22Rv1 (cell line): ENCODE data around the gene MRLN.
"Not testable (repeated sequence)": the region's sequence is repeated elsewhere in the genome, so short reads cannot be mapped to it uniquely, and the experiment has no call there.

Source experiments
- H3K27ac ChIP-seq: fragments of 450-650 bp; 2 replicates; pipeline ENCODE4 v1.5.1; 2017
- ZFX ChIP-seq: fragments of 450-650 bp; IDR thresholded peaks from 2 replicates; pipeline ENCODE4 v1.6.1; 2017; ENCODE audit warnings: antibody characterized with exemption, borderline replicate concordance
- TF ChIP-seq, protein P1 (sequence below): fragments of 450-650 bp; IDR thresholded peaks from 2 replicates; pipeline ENCODE4 v1.5.1; 2017; ENCODE audit warnings: mild to moderate bottlenecking

Gene MRLN

DNA sequence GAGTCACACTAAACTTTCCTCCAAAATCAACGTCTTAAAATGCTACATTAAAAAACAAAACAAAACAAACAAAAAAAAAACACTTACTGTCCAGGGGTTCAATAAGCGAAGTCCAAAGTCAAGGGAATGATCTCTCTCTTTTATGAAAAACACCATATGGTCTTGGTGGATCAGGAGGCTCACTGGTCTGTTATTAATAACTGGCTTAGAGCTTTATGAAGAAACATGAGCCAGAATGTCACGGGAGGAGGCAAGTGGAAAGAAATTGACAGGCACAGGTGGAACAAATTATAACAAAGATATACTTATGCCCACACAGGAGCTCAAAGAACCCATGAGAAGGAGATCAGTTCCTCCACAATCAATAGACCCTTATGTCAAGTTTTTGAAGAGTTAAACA is at the start of gene MRLN:
Gene MRLN (minus strand): TSS at position 189 of the 400 bp plus-strand sequence.
- H3K27ac ChIP-seq = no peak within 1 kb of the TSS
- TF ChIP-seq ZFX = no peak
- TF ChIP-seq, protein P1, sequence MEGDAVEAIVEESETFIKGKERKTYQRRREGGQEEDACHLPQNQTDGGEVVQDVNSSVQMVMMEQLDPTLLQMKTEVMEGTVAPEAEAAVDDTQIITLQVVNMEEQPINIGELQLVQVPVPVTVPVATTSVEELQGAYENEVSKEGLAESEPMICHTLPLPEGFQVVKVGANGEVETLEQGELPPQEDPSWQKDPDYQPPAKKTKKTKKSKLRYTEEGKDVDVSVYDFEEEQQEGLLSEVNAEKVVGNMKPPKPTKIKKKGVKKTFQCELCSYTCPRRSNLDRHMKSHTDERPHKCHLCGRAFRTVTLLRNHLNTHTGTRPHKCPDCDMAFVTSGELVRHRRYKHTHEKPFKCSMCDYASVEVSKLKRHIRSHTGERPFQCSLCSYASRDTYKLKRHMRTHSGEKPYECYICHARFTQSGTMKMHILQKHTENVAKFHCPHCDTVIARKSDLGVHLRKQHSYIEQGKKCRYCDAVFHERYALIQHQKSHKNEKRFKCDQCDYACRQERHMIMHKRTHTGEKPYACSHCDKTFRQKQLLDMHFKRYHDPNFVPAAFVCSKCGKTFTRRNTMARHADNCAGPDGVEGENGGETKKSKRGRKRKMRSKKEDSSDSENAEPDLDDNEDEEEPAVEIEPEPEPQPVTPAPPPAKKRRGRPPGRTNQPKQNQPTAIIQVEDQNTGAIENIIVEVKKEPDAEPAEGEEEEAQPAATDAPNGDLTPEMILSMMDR = no peak

DNA sequence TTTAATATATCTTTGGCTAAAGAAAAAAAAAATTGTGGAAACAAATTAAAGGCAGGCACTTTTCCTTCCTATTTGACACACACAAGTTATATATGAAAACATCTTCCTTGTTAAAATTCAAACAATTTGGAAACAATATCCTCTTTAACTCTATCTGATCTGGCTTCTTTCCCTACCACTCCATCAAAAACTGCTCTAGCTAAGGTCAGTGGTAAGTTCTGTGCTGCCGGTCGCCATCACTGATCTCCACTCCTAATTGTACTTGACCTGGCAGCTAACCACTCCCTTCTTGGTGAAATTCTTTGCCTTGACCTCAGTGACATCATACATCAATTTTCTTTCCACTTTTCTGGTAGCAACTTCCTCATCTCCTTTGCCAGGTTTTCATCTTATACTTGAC is 47.9 kb upstream of the MRLN start:
- TF ChIP-seq, protein P1 = no peak
- no peak for TF ChIP-seq ZFX
- H3K27ac ChIP-seq = no peak overlapping the region

DNA sequence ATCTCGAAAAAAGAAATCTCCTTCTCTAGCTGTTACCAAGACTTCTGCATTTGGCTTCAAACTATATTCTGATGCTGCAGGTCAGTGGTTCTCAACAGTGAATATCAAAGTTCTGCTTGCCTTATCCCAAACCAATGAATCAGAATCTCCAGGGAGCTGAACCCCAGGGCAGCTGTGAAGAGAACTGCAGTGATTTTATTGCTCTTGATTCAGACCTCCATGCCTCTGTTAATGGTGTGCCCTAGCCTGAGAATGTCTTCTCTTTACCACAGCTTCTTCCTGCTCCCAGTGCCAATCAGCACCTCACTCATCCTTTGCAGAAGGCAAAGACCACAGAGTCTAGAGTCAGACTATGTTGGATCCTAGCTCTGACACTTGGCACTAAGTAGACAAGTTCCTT is 46.2 kb upstream of the MRLN start:
- no peak for TF ChIP-seq ZFX
- TF ChIP-seq, protein P1 = no peak
- H3K27ac ChIP-seq = no peak overlapping the region

DNA sequence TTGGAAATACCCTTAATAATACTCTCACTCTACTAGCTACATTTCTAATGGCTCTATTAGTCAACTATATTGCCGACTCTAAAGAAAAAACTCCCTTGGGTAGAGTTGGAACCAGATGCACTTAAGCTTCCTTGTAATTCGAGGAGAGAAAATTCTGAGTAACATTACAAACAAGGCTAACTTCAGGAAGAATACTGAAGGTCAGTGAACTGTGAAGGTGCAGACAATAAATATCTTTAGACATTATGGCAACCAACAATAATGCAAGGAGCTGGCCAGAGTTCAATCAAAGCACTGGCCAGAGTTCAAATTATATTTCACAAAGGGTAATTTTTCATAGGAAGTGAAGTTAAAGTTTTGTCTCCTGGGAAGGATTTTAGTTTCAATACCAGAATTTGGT is 40.7 kb upstream of the MRLN start:
- H3K27ac ChIP-seq = no peak overlapping the region
- TF ChIP-seq ZFX = no peak
- TF ChIP-seq, protein P1 = no peak

DNA sequence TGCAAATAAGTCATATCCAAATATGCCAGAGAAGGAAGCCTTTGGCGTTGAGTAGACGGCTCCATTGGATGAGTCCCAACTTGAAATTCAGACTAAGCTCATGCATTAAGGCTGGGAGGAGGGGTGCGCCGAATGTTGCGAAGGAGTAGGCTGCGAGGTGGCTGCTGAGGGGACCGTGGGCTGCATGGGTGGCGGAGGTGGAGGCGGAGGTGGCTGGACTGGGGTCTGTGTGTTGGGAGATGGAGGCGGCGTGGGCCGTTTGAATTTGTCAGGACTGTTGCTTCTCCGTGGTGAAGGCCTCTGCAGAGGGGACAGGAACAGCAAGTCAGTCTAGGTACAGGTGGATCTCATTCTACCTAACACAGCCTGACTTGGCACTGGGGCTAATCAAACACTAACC is 39.6 kb upstream of the MRLN start:
- no peak overlapping the region for H3K27ac ChIP-seq
- TF ChIP-seq, protein P1 = no peak
- TF ChIP-seq ZFX = no peak

DNA sequence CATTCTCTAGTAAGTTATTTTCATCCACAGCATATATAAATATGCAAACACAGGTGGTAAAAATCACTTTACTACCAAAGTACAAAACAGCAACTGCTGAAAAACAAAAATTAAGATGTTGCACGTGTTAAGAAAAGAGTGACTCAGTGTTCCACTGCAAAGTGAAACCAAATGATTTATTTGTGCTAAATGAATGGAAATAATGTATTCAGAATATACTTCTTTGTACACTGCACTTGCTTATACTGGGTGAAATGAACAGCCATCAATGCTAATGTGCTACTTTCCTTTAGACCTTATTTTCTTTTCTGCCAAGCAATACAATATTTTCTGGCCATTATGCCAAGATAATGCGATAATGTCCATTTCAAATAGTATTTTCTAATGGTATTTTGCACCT is 38.3 kb upstream of the MRLN start:
- no peak overlapping the region for H3K27ac ChIP-seq
- TF ChIP-seq ZFX = no peak
- TF ChIP-seq, protein P1 = no peak

DNA sequence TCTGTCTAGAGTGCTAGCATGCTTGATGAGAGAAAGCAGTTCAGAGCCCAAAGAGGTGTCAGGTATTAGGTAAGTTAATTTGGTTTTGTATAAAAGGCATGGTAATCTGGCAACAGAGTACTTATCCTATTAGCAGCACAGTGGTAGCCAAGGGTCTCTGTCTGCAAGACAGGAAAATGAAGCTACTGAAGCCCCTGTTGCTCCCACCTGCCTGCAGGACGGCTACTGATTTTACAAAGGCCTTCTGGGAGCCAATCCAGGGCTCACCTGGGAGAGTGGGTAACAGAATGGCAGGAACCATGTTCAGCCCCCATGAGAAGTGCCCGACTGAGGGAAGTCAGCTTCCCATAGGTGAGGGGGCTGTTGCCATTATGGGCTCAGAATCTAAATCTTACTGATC is 36.8 kb upstream of the MRLN start:
- not testable (repeated sequence) for H3K27ac ChIP-seq

DNA sequence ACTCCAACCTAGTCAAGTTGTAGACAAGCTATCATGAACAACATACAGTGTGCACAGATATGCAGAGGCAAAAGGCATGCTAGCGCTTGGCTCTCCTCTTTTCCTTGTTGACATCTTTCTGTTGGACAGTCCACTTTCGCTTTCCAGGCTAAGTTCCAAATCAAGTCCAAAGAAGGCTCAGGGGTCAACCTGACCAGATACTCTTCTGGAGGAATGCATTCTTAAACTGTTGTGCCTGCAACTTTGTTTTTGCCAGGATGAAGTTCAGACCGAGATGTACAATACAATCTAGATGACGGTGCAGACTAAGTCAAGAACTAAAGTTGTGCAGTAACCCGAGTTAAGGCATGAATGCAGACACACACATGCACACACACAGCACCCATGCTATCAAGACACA is 35.7 kb upstream of the MRLN start:
- H3K27ac ChIP-seq = not testable (repeated sequence)

DNA sequence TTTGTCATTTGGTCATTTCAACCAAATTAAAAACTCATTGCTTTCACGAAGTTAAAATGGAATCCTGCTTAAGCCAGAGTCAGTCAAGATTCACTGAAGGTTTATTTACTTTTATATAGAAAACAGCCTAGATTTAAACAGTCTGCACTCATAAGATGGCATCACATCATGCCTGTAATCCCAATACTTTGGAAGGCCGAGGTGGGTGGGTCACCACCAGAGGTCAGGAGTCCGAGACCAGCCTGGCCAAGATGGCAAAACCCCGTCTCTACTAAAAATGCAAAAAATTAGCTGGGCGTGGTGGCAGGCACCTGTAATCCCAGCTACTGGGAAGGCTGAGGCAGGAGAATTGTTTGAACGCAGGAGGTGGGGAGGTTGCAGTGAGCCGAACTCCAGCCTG is 33.8 kb upstream of the MRLN start:
- not testable (repeated sequence) for H3K27ac ChIP-seq

DNA sequence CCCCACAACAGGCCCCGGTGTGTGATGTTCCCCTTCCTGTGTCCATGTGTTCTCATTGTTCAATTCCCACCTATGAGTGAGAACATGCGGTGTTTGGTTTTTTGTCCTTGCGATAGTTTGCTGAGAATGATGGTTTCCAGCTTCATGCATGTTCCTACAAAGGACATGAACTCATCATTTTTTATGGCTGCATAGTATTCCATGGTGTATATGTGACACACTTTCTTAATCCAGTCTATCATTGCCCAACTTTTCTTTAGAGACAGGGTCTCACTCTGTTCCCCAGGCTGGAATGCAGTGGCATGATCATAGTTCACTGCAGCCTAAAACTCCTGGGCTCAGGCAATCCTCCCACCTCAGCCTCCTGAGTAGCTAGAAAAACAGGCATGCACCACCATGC is 32.2 kb upstream of the MRLN start:
- not testable (repeated sequence) for H3K27ac ChIP-seq
